ENCODE results near the gene CLTA. TPM values are rescaled to one million over a fixed set of nuclear protein-coding genes. Genes with fewer than 3 reads are reported as not detected.
"Not testable (repeated sequence)": the region's sequence is repeated elsewhere in the genome, so short reads cannot be mapped to it uniquely, and the experiment has no call there.

CLTA gene
- total RNA-seq, 1 experiment from 2014 or later, result 146 TPM

GRCh38 chr9:36158917-36159316 lies 31.8 kb upstream of the CLTA start:
- Histone ChIP-seq H3K36me3 (ENCODE audit: low read depth) (no peaks in the 10 kb centered on the region), H3K4me2 (no peak overlapping the region), H3K4me3 (no peak overlapping the region), H3K79me2 (ENCODE audit: low read depth) (no peaks in the 10 kb centered on the region), H2AFZ (no peak overlapping the region), H3K4me1 (replicated peaks; ENCODE audit: insufficient read depth) (peaks cover 14% of the 10 kb centered on the region), H3K27ac (no peak overlapping the region), H3K27me3 (ENCODE audit: insufficient read depth, low read depth) (no peaks in the 10 kb centered on the region), H3K9me3 (ENCODE audit: insufficient read depth, low read depth) (no peaks in the 10 kb centered on the region; the same call in 1 of the 2 replicates), H4K20me1 (ENCODE audit: insufficient read depth) (no peaks in the 10 kb centered on the region), H3K9me2 (ENCODE audit: insufficient read depth) (no peaks in the 10 kb centered on the region), H3F3A (ENCODE audit: insufficient read depth, low read depth) (no peaks in the 10 kb centered on the region)
- no peak for DNase-seq
- BruUV-seq (replicated peaks), result no TSS peak
- intact Hi-C loops (cut with micrococcal nuclease; ENCODE audit: unreplicated experiment), result no loop called here
- POLR2A ChIA-PET (ENCODE audit: unreplicated experiment), result no interaction called here
- CTCF ChIA-PET, result no interaction called here
- TF ChIP-seq EZH2 (IDR thresholded peaks at IDR 0.05; ENCODE audit: low read depth), result no peak
- no peak for TF ChIP-seq CTCF (conservative IDR thresholded peaks at IDR 0.05)

- H4K20me1 ChIP-seq (ENCODE audit: insufficient read depth); H3K9me3 ChIP-seq (ENCODE audit: insufficient read depth, low read depth); H3K27ac ChIP-seq; H3K79me2 ChIP-seq (ENCODE audit: low read depth); H3K27me3 ChIP-seq (ENCODE audit: insufficient read depth, low read depth); H3F3A ChIP-seq (ENCODE audit: insufficient read depth, low read depth); H3K4me2 ChIP-seq; H3K9me2 ChIP-seq (ENCODE audit: insufficient read depth); H3K4me3 ChIP-seq; H3K36me3 ChIP-seq (ENCODE audit: low read depth); POLR2A ChIA-PET (ENCODE audit: unreplicated experiment); intact Hi-C loops (cut with micrococcal nuclease; ENCODE audit: unreplicated experiment); CTCF ChIA-PET; BruUV-seq (replicated peaks); H2AFZ ChIP-seq: not testable (repeated sequence)
- DNase-seq, result peak in 1 of 2 experiments; percentile 63
- peaks cover 14% of the 10 kb centered on the region for H3K4me1 ChIP-seq (replicated peaks; ENCODE audit: insufficient read depth)
These were observed 31.2 kb upstream of the CLTA start for GRCh38 chr9:36159509-36159908.

GRCh38 chr9:36160126-36160525 lies 30.6 kb upstream of the CLTA start:
- H3K9me2 ChIP-seq (ENCODE audit: insufficient read depth); H3K4me3 ChIP-seq; H3K36me3 ChIP-seq (ENCODE audit: low read depth); POLR2A ChIA-PET (ENCODE audit: unreplicated experiment); H3K4me2 ChIP-seq; H2AFZ ChIP-seq; H4K20me1 ChIP-seq (ENCODE audit: insufficient read depth); BruUV-seq (replicated peaks); H3K27ac ChIP-seq; H3K9me3 ChIP-seq (ENCODE audit: insufficient read depth, low read depth); intact Hi-C loops (cut with micrococcal nuclease; ENCODE audit: unreplicated experiment); H3F3A ChIP-seq (ENCODE audit: insufficient read depth, low read depth); H3K79me2 ChIP-seq (ENCODE audit: low read depth); H3K27me3 ChIP-seq (ENCODE audit: insufficient read depth, low read depth); DNase-seq: not testable (repeated sequence)
- CTCF ChIA-PET, result interaction anchor here (0.6 kb wide), 1 partner anchor 50 kb away, joined by 3 read pairs; no protein-coding TSS in a partner anchor
- H3K4me1 ChIP-seq (replicated peaks; ENCODE audit: insufficient read depth), result peaks cover 14% of the 10 kb centered on the region

GRCh38 chr9:36161187-36161586 lies 29.5 kb upstream of the CLTA start:
- no peak overlapping the region for H3K4me2 ChIP-seq
- POLR2A ChIA-PET (ENCODE audit: unreplicated experiment), result no interaction called here
- TF ChIP-seq EZH2 (IDR thresholded peaks at IDR 0.05; ENCODE audit: low read depth) (no peak), CTCF (conservative IDR thresholded peaks at IDR 0.05) (no peak)
- no peaks in the 10 kb centered on the region for H3K36me3 ChIP-seq (ENCODE audit: low read depth)
- no peaks in the 10 kb centered on the region; the same call in 1 of the 2 replicates for H3K9me3 ChIP-seq (ENCODE audit: insufficient read depth, low read depth)
- H3K9me2 ChIP-seq (ENCODE audit: insufficient read depth), result no peaks in the 10 kb centered on the region
- H3K27ac ChIP-seq, result no peak overlapping the region
- intact Hi-C loops (cut with micrococcal nuclease; ENCODE audit: unreplicated experiment), result no loop called here
- no peaks in the 10 kb centered on the region for H3K79me2 ChIP-seq (ENCODE audit: low read depth)
- CTCF ChIA-PET, result no interaction called here
- peaks cover 14% of the 10 kb centered on the region for H3K4me1 ChIP-seq (replicated peaks; ENCODE audit: insufficient read depth)
- H4K20me1 ChIP-seq (ENCODE audit: insufficient read depth), result no peaks in the 10 kb centered on the region
- H2AFZ ChIP-seq, result no peak overlapping the region
- H3F3A ChIP-seq (ENCODE audit: insufficient read depth, low read depth), result no peaks in the 10 kb centered on the region
- no peak for DNase-seq
- no TSS peak for BruUV-seq (replicated peaks)
- no peaks in the 10 kb centered on the region for H3K27me3 ChIP-seq (ENCODE audit: insufficient read depth, low read depth)
- no peak overlapping the region for H3K4me3 ChIP-seq

Data from PC-9 (cell line).